HepG2 (cell line): ENCODE results near the gene PTPN14. TPM values are rescaled to one million over a fixed set of nuclear protein-coding genes. Genes with fewer than 3 reads are reported as not detected.

Experiments
- ATAC-seq: fragments of 200-7000 bp; cut with Tn5 transposase; 3 replicates; pipeline ENCODE4 v1.9.1; 2020; ENCODE audit warnings: mild to moderate bottlenecking, moderate library complexity
- BruUV-seq: library from RNA; stranded (reverse); fragments of 400-500 nt; replicated peaks from 2 replicates; lab custom pipeline; 2021; lab: Mats Ljungman, UMichigan
- CTCF ChIA-PET: fragments of 300-600 bp; formaldehyde crosslinking; extraction: SDS; loops from one replicate; lab custom pipeline; 2021; ENCODE audit warnings: low total read pairs, inconsistent platforms, low intra/inter-chr PET ratio; lab: Yijun Ruan, JAX
- POLR2A ChIA-PET: fragments of 350-600 bp; sonication (Branson Sonifier 250); formaldehyde crosslinking; loops from one replicate; lab custom pipeline; 2020; ENCODE audit warnings: antibody characterized with exemption, inconsistent platforms; lab: Yijun Ruan, JAX
- DNase-seq: peaks from one replicate; pipeline ENCODE4 v3.0.0-alpha.2; 2015; ENCODE audit warnings: low spot score
- FAIRE-seq: peaks from 3 replicates; lab custom pipeline; 2011; peaks lifted over from hg19 to GRCh38; lab: Jason Lieb, UNC
- H2AFZ ChIP-seq: one replicate; pipeline ENCODE4 v1.6.1; 2011; ENCODE audit warnings: low read length, inconsistent platforms
- H3K27ac ChIP-seq: fragments of 300-600 bp; 3 replicates; pipeline ENCODE4 v1.8.0; 2011; ENCODE audit warnings: mixed run types, mild to moderate bottlenecking, mixed read lengths, low read length, inconsistent platforms; ENCODE audit not compliant: insufficient read depth; ENCODE audit errors: extremely low read length
- H3K27me3 ChIP-seq, 2 experiments: fragments of 200-600 bp in 1 of 2; 2 replicates in 1 of 2; 3 replicates in 1 of 2; pipeline versions ENCODE4 v1.6.0 to v1.8.0; 2011; ENCODE audit warnings: low read length in 2 of 2, mild to moderate bottlenecking in 2 of 2, moderate library complexity in 2 of 2, inconsistent platforms in 1 of 2; ENCODE audit not compliant: insufficient read depth in 2 of 2, control insufficient read depth in 1 of 2
- H3K36me3 ChIP-seq, 2 experiments: fragments of 200-600 bp in 1 of 2; replicated peaks in 1 of 2; 2 replicates in 1 of 2; 3 replicates in 1 of 2; pipeline versions ENCODE4 v1.5.1 to v1.8.0; 2011; ENCODE audit warnings: low read length in 2 of 2, inconsistent platforms in 1 of 2; ENCODE audit not compliant: insufficient read depth in 2 of 2, control insufficient read depth in 1 of 2
- H3K4me1 ChIP-seq: 2 replicates; pipeline ENCODE4 v1.5.1; 2012; ENCODE audit warnings: low read length, inconsistent platforms; ENCODE audit not compliant: insufficient read depth
- H3K4me2 ChIP-seq: 2 replicates; pipeline ENCODE4 v1.6.0; 2011; ENCODE audit warnings: low read depth, low read length, inconsistent platforms
- H3K4me3 ChIP-seq, 3 experiments: fragments of 200-600 bp in 1 of 3; sonication (generic), shearing (Covaris generic) in 1 of 3; replicated peaks in 1 of 3; 2 replicates each; pipeline ENCODE4 v1.5.1; 2011 to 2016; ENCODE audit warnings: low read length in 3 of 3, inconsistent platforms in 2 of 3, low read depth in 2 of 3, mild to moderate bottlenecking in 2 of 3, control low read depth in 1 of 3, mixed read lengths in 1 of 3; ENCODE audit not compliant: insufficient read depth in 1 of 3
- H3K79me2 ChIP-seq: one replicate; pipeline ENCODE4 v1.6.1; 2011; ENCODE audit warnings: low read length, inconsistent platforms; ENCODE audit not compliant: insufficient read depth
- H3K9ac ChIP-seq: 2 replicates; pipeline ENCODE4 v1.6.0; 2011; ENCODE audit warnings: mild to moderate bottlenecking, low read depth, low read length, inconsistent platforms; ENCODE audit not compliant: insufficient read depth
- H3K9me3 ChIP-seq: 2 replicates; pipeline ENCODE4 v1.5.1; 2012; ENCODE audit warnings: mild to moderate bottlenecking, low read length
- H4K20me1 ChIP-seq: 2 replicates; pipeline ENCODE4 v1.6.0; 2011; ENCODE audit warnings: inconsistent platforms, mild to moderate bottlenecking, low read length, moderate library complexity; ENCODE audit not compliant: insufficient read depth
- ATF7 ChIP-seq, 2 experiments: fragments of 450-650 bp in 1 of 2; sonication (generic) in 1 of 2; formaldehyde crosslinking in 1 of 2; IDR thresholded peaks; 2 replicates each; pipeline versions ENCODE4 v1.4.0 to v1.6.1; 2016 to 2020; ENCODE audit warnings: antibody characterized with exemption in 1 of 2, mild to moderate bottlenecking in 1 of 2, missing genetic modification reagents in 1 of 2
- ATM ChIP-seq: fragments of 450-650 bp; IDR thresholded peaks from 2 replicates; pipeline ENCODE4 v1.7.1; 2017; ENCODE audit warnings: mild to moderate bottlenecking, borderline replicate concordance
- MED8 ChIP-seq: sonication (generic); formaldehyde crosslinking; IDR thresholded peaks from 2 replicates; pipeline ENCODE4 v1.8.1; 2023; ENCODE audit warnings: mild to moderate bottlenecking, missing genetic modification reagents; ENCODE audit not compliant: insufficient replicate concordance
- NCOA2 ChIP-seq: sonication (generic); formaldehyde crosslinking; IDR thresholded peaks from 2 replicates; pipeline ENCODE4 v1.8.0; 2022; ENCODE audit warnings: inconsistent platforms
- SIX4 ChIP-seq: sonication (generic); formaldehyde crosslinking; IDR thresholded peaks from 2 replicates; pipeline ENCODE4 v1.4.0; 2020; ENCODE audit warnings: missing genetic modification reagents
- STAG1 ChIP-seq: sonication (generic); formaldehyde crosslinking; IDR thresholded peaks from 2 replicates; pipeline ENCODE4 v1.4.0; 2020; ENCODE audit warnings: missing genetic modification reagents
- ZBTB42 ChIP-seq: sonication (generic); formaldehyde crosslinking; IDR thresholded peaks from 2 replicates; pipeline ENCODE4 v1.5.0; 2020; ENCODE audit warnings: mild to moderate bottlenecking, missing genetic modification reagents
- ZC3H4 ChIP-seq: sonication (generic); formaldehyde crosslinking; IDR thresholded peaks from 2 replicates; pipeline ENCODE4 v1.4.0; 2020; ENCODE audit warnings: missing genetic modification reagents, borderline replicate concordance
- ZNF468 ChIP-seq: sonication (generic); formaldehyde crosslinking; IDR thresholded peaks from 2 replicates; pipeline ENCODE4 v1.8.0; 2022; ENCODE audit warnings: mild to moderate bottlenecking, moderate library complexity, missing genetic modification reagents
- ZNF776 ChIP-seq: sonication (generic); formaldehyde crosslinking; IDR thresholded peaks from 2 replicates; pipeline ENCODE4 v1.4.0; 2020; ENCODE audit warnings: mild to moderate bottlenecking, missing genetic modification reagents
- WGBS: methylation state at CpG from one replicate; pipeline ENCODE4 v1.1.6; 2017; ENCODE audit warnings: low lambda C conversion rate; 5-methylcytosine and 5-hydroxymethylcytosine counted together
- in situ Hi-C: cut with HindIII; loops from 2 replicates; pipeline ENCODE4 v1.10.0; 2017; ENCODE audit warnings: low pct_unique_long_range_greater_than_20kb; ENCODE audit not compliant: extremely low pct_ligation_motif_present
- intact Hi-C: fragments of 100-400 bp; cut with micrococcal nuclease; formaldehyde crosslinking; loops from one replicate; pipeline ENCODE4 v1.10.0; 2022; ENCODE audit not compliant: unreplicated experiment
- polyA plus RNA-seq, 8 experiments: library from polyadenylated mRNA; depleted of rRNA in 3 of 8; stranded (reverse) in 7 of 8; unstranded in 1 of 8; fragments of >200 nt; fragmentation: Illumina TruSeq in 4 of 8; extraction: Trizol in 4 of 8; gene quantifications; 2 replicates each; pipeline versions ENCODE4 v1.2.1 to v1.2.3, GENCODE V29; 2011 to 2016; ENCODE audit warnings: low read depth in 4 of 8, missing spikeins in 1 of 8, mixed read lengths in 1 of 8; ENCODE audit not compliant: insufficient read depth in 1 of 8
- total RNA-seq, 5 experiments: library from RNA; depleted of rRNA; stranded (reverse); fragments of >200 nt; fragmentation: Illumina TruSeq; extraction: Trizol; gene quantifications; 2 replicates each; pipeline ENCODE4 v1.2.3, GENCODE V29; 2016; ENCODE audit warnings: low read depth in 1 of 5
- TF ChIP-seq, protein P1 (sequence below): IDR thresholded peaks from 2 replicates; pipeline ENCODE4 v1.6.1; 2016; ENCODE audit warnings: low read depth
- TF ChIP-seq, protein P2 (sequence below): sonication (generic); formaldehyde crosslinking; IDR thresholded peaks from 2 replicates; pipeline ENCODE4 v1.5.0; 2020; ENCODE audit warnings: missing genetic modification reagents

The PTPN14 gene
- total and polyA plus RNA-seq, 2 of the 13 experiments (the other 11 are each of a cell fraction or from before 2014, with no cell fraction given): 3.9 to 4.7 TPM

DNA sequence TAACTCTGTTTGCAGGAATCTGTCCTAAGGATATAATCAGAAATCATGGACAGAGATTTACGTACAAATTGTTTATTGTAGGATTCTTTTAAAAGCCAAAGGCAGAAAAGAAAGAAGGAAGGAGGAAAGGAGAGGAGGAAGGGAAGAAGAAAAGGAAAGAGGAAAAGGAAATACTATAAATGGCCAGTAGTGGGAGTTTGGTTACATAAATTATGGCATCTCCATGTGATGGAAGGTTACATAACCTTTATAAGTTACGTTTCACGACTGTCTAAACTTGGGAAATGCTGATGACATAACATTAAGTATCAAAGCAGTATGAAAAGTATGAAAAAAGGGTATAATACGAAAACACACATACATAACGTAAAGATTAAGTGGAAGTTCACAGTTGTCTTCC is 231.5 kb downstream of the PTPN14 start:
- no peak overlapping the region for H3K9ac ChIP-seq
- intact Hi-C loops (loop anchor here (10.0 kb wide), 1 partner anchor 1195 kb away; no protein-coding TSS in a partner anchor), in situ Hi-C loops (no loop called here)
- H3K27ac ChIP-seq: peak overlapping the region; percentile 78
- ChIA-PET POLR2A (interaction anchor here (2.3 kb wide), 1 partner anchor 39 kb away, joined by 12 read pairs; the partner anchor contains the start of gene SMYD2), CTCF (no interaction called here)
- H3K4me3 ChIP-seq: no peak overlapping the region
- 94% methylated on average over 5 of the region's 5 CpGs for WGBS
- H3K4me2 ChIP-seq: no peak overlapping the region
- BruUV-seq: no TSS peak
- FAIRE-seq (no peak), ATAC-seq (no peak), DNase-seq (no peak)
- TF ChIP-seq STAG1 (no peak), NCOA2 (CRISPR knock-in tag) (no peak), ZBTB42 (CRISPR knock-in tag) (no peak), ATF7 (IDR thresholded peaks at IDR 0.05) (peak; percentile 16; the same call in 1 of the 2 replicates), ATF7 (CRISPR knock-in tag; IDR thresholded peaks at IDR 0.05) (no peak), ZNF468 (no peak), MED8 (CRISPR knock-in tag) (no peak), ZNF776 (CRISPR knock-in tag) (no peak), SIX4 (CRISPR knock-in tag) (no peak), ZC3H4 (no peak), ATM (peak; percentile 62; the same call in 1 of the 2 replicates)
- TF ChIP-seq, protein P1, sequence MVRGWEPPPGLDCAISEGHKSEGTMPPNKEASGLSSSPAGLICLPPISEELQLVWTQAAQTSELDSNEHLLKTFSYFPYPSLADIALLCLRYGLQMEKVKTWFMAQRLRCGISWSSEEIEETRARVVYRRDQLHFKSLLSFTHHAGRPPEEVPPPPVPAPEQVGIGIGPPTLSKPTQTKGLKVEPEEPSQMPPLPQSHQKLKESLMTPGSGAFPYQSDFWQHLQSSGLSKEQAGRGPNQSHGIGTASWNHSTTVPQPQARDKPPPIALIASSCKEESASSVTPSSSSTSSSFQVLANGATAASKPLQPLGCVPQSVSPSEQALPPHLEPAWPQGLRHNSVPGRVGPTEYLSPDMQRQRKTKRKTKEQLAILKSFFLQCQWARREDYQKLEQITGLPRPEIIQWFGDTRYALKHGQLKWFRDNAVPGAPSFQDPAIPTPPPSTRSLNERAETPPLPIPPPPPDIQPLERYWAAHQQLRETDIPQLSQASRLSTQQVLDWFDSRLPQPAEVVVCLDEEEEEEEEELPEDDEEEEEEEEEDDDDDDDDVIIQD (CRISPR knock-in tag): 0 out of 2 replicates have a peak, but pooled peaks have one; percentile 21
- TF ChIP-seq, protein P2, sequence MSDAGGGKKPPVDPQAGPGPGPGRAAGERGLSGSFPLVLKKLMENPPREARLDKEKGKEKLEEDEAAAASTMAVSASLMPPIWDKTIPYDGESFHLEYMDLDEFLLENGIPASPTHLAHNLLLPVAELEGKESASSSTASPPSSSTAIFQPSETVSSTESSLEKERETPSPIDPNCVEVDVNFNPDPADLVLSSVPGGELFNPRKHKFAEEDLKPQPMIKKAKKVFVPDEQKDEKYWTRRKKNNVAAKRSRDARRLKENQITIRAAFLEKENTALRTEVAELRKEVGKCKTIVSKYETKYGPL (CRISPR knock-in tag): peak; percentile 58; the same call in 1 of the 2 replicates
- H3K36me3 ChIP-seq: peaks cover 10 to 58% of the 10 kb centered on the region in 2 experiments
- no peaks in the 10 kb centered on the region for H3K79me2 ChIP-seq
- H3K4me1 ChIP-seq: peaks cover 43% of the 10 kb centered on the region
- no peak overlapping the region for H2AFZ ChIP-seq
- no peaks in the 10 kb centered on the region for H3K27me3 ChIP-seq
- H4K20me1 ChIP-seq: no peaks in the 10 kb centered on the region; the same call in 1 of the 2 replicates
- H3K9me3 ChIP-seq: no peaks in the 10 kb centered on the region
